Natural killer cell (primary cell): ENCODE results near the gene GUCY2F. TPM values are rescaled to one million over a fixed set of nuclear protein-coding genes. Genes with fewer than 3 reads are reported as not detected.

Source experiments
- ATAC-seq, 3 donors: fragments of 150-1000 bp in 2 of 3; fragments of 200-7000 bp in 1 of 3; cut with Tn5 transposase; 1 replicate in 1 of 3; 2 replicates in 2 of 3; pipeline ENCODE4 v1.10.0; 2021; ENCODE audit warnings: mild to moderate bottlenecking in 2 of 3, moderate library complexity in 2 of 3
- DNase-seq, 2 donors: peaks; one replicate each; pipeline versions ENCODE4 v3.0.0 to v3.0.0-alpha.2; 2013 to 2021; ENCODE audit warnings: mixed read lengths in 1 of 2
- H3K27ac ChIP-seq: one replicate; pipeline ENCODE4 v1.5.1; 2013; ENCODE audit warnings: mild to moderate bottlenecking, low read length
- H3K27me3 ChIP-seq: one replicate; pipeline ENCODE4 v1.6.1; 2013; ENCODE audit warnings: low read length; ENCODE audit not compliant: control insufficient read depth, insufficient read depth
- H3K36me3 ChIP-seq: one replicate; pipeline ENCODE4 v1.6.1; 2013; ENCODE audit warnings: low read length; ENCODE audit not compliant: control insufficient read depth, insufficient read depth
- H3K4me1 ChIP-seq: one replicate; pipeline ENCODE4 v1.6.1; 2013; ENCODE audit warnings: low read length; ENCODE audit not compliant: control insufficient read depth, insufficient read depth
- H3K4me3 ChIP-seq: one replicate; pipeline ENCODE4 v1.5.1; 2013; ENCODE audit warnings: low read length
- H3K9me3 ChIP-seq: one replicate; pipeline ENCODE4 v1.6.1; 2013; ENCODE audit warnings: low read length; ENCODE audit not compliant: control insufficient read depth, insufficient read depth
- H3K27ac Mint-ChIP-seq, 2 donors: one replicate each; pipeline ENCODE4 v1.8.0; 2022; ENCODE audit warnings: mild to moderate bottlenecking in 2 of 2, mixed read lengths in 2 of 2, moderate library complexity in 1 of 2
- H3K27me3 Mint-ChIP-seq, 2 donors: one replicate each; pipeline ENCODE4 v1.8.0; 2022; ENCODE audit warnings: low read depth in 2 of 2, mixed read lengths in 2 of 2
- H3K36me3 Mint-ChIP-seq: one replicate; pipeline ENCODE4 v1.8.0; 2022; ENCODE audit warnings: mixed read lengths
- H3K4me1 Mint-ChIP-seq, 2 donors: one replicate each; pipeline ENCODE4 v1.8.0; 2022; ENCODE audit warnings: mixed read lengths in 2 of 2
- H3K4me3 Mint-ChIP-seq: one replicate; pipeline ENCODE4 v1.8.0; 2022; ENCODE audit warnings: mild to moderate bottlenecking, moderate library complexity, mixed read lengths
- H3K9me3 Mint-ChIP-seq, 2 donors: one replicate each; pipeline ENCODE4 v1.8.0; 2022; ENCODE audit warnings: mixed read lengths in 2 of 2
- WGBS: methylation state at CpG from one replicate; pipeline ENCODE4 v1.1.7; 2013; ENCODE audit warnings: missing lambda C conversion rate; ENCODE audit not compliant: insufficient coverage; 5-methylcytosine and 5-hydroxymethylcytosine counted together
- intact Hi-C: fragments of 100-400 bp; cut with micrococcal nuclease; formaldehyde crosslinking; loops from one replicate; pipeline ENCODE4 v1.14.2; 2022
- total RNA-seq, 4 donors: library from RNA; stranded (reverse); fragments of 120-200 nt in 1 of 4; gene quantifications; one replicate each; pipeline versions ENCODE4 v1.2.3 to v1.2.4, GENCODE V29; 2013 to 2022
- TF ChIP-seq, protein P1 (sequence below): fragments of 200-600 bp; IDR thresholded peaks from one replicate; pipeline ENCODE4 v1.8.0; 2022; ENCODE audit warnings: antibody characterized with exemption

The GUCY2F gene
- total RNA-seq, 3 donors from 2014 or later (not counting 1 experiment from before 2014, with no cell fraction given) = not detected

DNA sequence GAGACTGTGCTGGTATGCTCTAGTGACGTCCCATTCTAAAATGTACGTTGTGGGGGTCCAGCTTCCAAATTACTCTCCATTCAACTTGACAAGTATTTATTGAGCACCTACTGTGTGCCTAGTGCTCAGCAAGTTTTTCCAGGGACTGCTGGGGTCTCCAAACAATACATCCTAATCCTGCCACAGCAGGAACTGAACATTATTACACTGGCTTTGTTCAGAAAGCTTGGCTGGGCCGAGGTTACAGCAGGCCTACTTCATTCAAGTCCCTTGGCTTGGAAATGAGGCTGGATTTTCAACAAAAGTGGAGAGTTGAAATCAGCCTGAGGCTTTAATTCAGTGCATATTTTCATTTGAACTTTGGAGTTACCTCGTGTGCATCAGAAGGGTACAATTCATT is 78.0 kb downstream of the GUCY2F start:
- Histone ChIP-seq H3K4me1 (no peaks in the 10 kb centered on the region), H3K36me3 (no peaks in the 10 kb centered on the region), H3K9me3 (no peaks in the 10 kb centered on the region), H3K4me3 (no peak overlapping the region), H3K27me3 (no peaks in the 10 kb centered on the region), H3K27ac (no peak overlapping the region)
- Mint-ChIP-seq H3K4me1 (no peaks in the 10 kb centered on the region), H3K9me3 (no peaks in the 10 kb centered on the region), H3K27ac (no peak overlapping the region), H3K36me3 (no peaks in the 10 kb centered on the region), H3K27me3 (peaks cover 6 to 27% of the 10 kb centered on the region in 2 donors), H3K4me3 (no peak overlapping the region)
- intact Hi-C loops = no loop called here
- ATAC-seq (no peak), DNase-seq (no peak)
- TF ChIP-seq, protein P1, sequence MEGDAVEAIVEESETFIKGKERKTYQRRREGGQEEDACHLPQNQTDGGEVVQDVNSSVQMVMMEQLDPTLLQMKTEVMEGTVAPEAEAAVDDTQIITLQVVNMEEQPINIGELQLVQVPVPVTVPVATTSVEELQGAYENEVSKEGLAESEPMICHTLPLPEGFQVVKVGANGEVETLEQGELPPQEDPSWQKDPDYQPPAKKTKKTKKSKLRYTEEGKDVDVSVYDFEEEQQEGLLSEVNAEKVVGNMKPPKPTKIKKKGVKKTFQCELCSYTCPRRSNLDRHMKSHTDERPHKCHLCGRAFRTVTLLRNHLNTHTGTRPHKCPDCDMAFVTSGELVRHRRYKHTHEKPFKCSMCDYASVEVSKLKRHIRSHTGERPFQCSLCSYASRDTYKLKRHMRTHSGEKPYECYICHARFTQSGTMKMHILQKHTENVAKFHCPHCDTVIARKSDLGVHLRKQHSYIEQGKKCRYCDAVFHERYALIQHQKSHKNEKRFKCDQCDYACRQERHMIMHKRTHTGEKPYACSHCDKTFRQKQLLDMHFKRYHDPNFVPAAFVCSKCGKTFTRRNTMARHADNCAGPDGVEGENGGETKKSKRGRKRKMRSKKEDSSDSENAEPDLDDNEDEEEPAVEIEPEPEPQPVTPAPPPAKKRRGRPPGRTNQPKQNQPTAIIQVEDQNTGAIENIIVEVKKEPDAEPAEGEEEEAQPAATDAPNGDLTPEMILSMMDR = no peak
- WGBS = 89% methylated on average over 3 of the region's 4 CpGs

DNA sequence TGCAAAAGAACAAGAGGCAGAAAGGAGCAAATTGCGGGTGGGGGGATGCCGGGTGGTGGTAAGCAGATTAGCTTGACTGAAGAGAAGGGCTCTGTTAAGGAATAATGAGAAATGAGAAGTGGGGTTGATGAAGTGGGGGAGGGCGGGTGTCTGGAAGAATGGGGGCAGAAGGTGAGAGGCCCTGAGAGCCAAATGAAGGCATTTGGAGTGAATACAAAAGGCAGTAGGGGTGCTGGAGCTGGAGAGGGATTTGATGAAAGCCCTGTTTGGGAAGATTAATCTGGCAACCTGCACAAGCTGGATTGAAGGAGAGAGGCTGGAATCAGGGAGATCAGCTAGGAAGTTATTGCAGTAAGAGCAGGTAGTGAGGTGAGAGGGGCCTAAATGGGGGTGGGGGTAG is 82.1 kb downstream of the GUCY2F start:
- TF ChIP-seq, protein P1 = no peak

DNA sequence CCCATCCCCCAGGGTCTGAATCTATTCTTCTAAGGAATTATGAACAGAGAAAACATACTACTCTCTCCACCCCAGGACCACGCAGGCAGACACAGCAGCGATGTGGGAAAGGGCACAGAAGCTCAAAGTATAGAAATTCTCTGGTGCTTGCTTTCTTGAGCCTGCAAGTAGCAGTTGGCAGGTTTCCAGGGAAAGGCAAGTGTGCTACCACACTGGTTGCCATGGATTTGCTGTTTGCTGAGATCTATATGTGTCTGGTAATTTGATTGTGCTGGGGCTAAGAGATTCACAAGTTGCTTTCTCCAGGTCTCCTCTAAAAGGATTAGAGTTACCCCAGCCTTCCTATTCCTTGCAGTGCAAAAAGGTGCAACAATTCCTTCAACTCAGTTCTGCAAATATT is 83.1 kb downstream of the GUCY2F start:
- TF ChIP-seq, protein P1 = no peak
- DNase-seq = no peak

More for the DNA sequence above, 82.1 kb downstream of the GUCY2F start:
- ATAC-seq (no peak), DNase-seq (no peak)
- Histone ChIP-seq H3K27me3 (no peaks in the 10 kb centered on the region), H3K27ac (no peak overlapping the region), H3K4me1 (no peaks in the 10 kb centered on the region), H3K9me3 (no peaks in the 10 kb centered on the region), H3K4me3 (no peak overlapping the region), H3K36me3 (no peaks in the 10 kb centered on the region)
- Mint-ChIP-seq H3K4me1 (no peaks in the 10 kb centered on the region), H3K27ac (no peak overlapping the region), H3K36me3 (no peaks in the 10 kb centered on the region), H3K9me3 (no peaks in the 10 kb centered on the region), H3K4me3 (no peak overlapping the region), H3K27me3 (peaks cover 6 to 37% of the 10 kb centered on the region in 2 donors)
- WGBS = 70% methylated on average over 3 of the region's 3 CpGs
- intact Hi-C loops = no loop called here

DNA sequence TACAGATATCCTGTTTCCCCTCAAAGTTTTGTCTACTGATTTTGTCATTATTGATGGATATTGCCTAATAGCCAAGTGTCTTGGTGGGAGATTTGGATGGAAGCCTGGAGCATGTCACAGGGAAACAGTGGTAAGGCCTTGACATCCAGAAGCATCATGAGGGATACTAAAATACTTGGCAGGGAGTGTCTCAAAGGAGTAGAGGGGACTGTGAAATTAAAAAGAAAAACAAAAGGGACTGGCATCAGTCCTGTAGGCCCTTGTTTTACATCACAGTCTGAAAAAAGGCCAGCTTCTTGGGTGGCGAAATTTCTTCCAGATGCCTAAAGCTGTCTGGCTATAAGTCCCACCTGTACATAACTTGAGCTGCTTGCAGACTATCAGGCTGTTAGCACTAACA is 83.8 kb downstream of the GUCY2F start:
- DNase-seq = no peak
- no peaks in the 10 kb centered on the region for H3K9me3 ChIP-seq
- intact Hi-C loops = no loop called here
- Mint-ChIP-seq H3K4me1 (no peaks in the 10 kb centered on the region), H3K4me3 (no peak overlapping the region), H3K27me3 (peaks cover 6 to 36% of the 10 kb centered on the region in 2 donors), H3K27ac (no peak overlapping the region), H3K36me3 (no peaks in the 10 kb centered on the region), H3K9me3 (no peaks in the 10 kb centered on the region)
- no peak overlapping the region for H3K27ac ChIP-seq
- H3K27me3 ChIP-seq = no peaks in the 10 kb centered on the region
- TF ChIP-seq, protein P1 = no peak
- H3K4me3 ChIP-seq = no peak overlapping the region
- H3K4me1 ChIP-seq = no peaks in the 10 kb centered on the region
- no peaks in the 10 kb centered on the region for H3K36me3 ChIP-seq
- ATAC-seq = no peak
- 79% methylated on average over 1 of the region's 1 CpG for WGBS

More for the DNA sequence above, 83.1 kb downstream of the GUCY2F start:
- WGBS = 83% methylated on average over 2 of the region's 2 CpGs
- H3K27me3 ChIP-seq = no peaks in the 10 kb centered on the region
- no peak overlapping the region for H3K27ac ChIP-seq
- ATAC-seq = no peak
- H3K36me3 ChIP-seq = no peaks in the 10 kb centered on the region
- Mint-ChIP-seq H3K27ac (no peak overlapping the region), H3K27me3 (peaks cover 6 to 36% of the 10 kb centered on the region in 2 donors), H3K36me3 (no peaks in the 10 kb centered on the region), H3K9me3 (no peaks in the 10 kb centered on the region), H3K4me3 (no peak overlapping the region), H3K4me1 (no peaks in the 10 kb centered on the region)
- intact Hi-C loops = no loop called here
- no peaks in the 10 kb centered on the region for H3K9me3 ChIP-seq
- no peaks in the 10 kb centered on the region for H3K4me1 ChIP-seq
- H3K4me3 ChIP-seq = no peak overlapping the region
